A673 (cell line): ENCODE data around the gene ICAM5. TPM values are rescaled to one million over a fixed set of nuclear protein-coding genes. Genes with fewer than 3 reads are reported as not detected.

ENCODE experiments used
- BruUV-seq: library from RNA; stranded (reverse); fragments of 400-500 nt; replicated peaks from 2 replicates; lab custom pipeline; 2021; lab: Mats Ljungman, UMichigan
- CTCF ChIA-PET: fragments of 300-600 bp; sonication (Branson Sonifier 250); formaldehyde crosslinking; loops from one replicate; lab custom pipeline; 2022; ENCODE audit warnings: antibody characterized with exemption; lab: Charles Lee
- POLR2A ChIA-PET: fragments of 300-600 bp; sonication (Branson Sonifier 250); formaldehyde crosslinking; loops from one replicate; lab custom pipeline; 2022; ENCODE audit warnings: antibody characterized with exemption; ENCODE audit not compliant: low non-redundant PET; lab: Charles Lee
- DNase-seq: peaks from one replicate; pipeline ENCODE4 v3.0.0-alpha.2; 2015; ENCODE audit warnings: low spot score
- H3K27ac ChIP-seq: fragments of 200-600 bp; sonication (generic); 2 replicates; pipeline ENCODE4 v1.5.1; 2016; ENCODE audit warnings: mixed run types, low read depth, mild to moderate bottlenecking, mixed read lengths, antibody characterized with exemption, low read length; ENCODE audit not compliant: poor library complexity, severe bottlenecking
- H3K27me3 ChIP-seq: fragments of 200-600 bp; sonication (generic); replicated peaks from 2 replicates; pipeline ENCODE4 v1.6.1; 2017; ENCODE audit warnings: mixed run types, low read depth, mild to moderate bottlenecking, mixed read lengths, antibody characterized with exemption, low read length; ENCODE audit not compliant: insufficient read depth, poor library complexity
- H3K36me3 ChIP-seq: fragments of 200-600 bp; sonication (generic); 2 replicates; pipeline ENCODE4 v1.6.1; 2016; ENCODE audit warnings: mixed run types, mild to moderate bottlenecking, mixed read lengths, antibody characterized with exemption, low read length; ENCODE audit not compliant: insufficient read depth, poor library complexity, severe bottlenecking
- H3K4me1 ChIP-seq: fragments of 200-600 bp; sonication (generic); 2 replicates; pipeline ENCODE4 v1.6.1; 2017; ENCODE audit warnings: mixed run types, mild to moderate bottlenecking, mixed read lengths, antibody characterized with exemption, low read length; ENCODE audit not compliant: insufficient read depth, poor library complexity, severe bottlenecking
- H3K4me3 ChIP-seq: fragments of 200-600 bp; sonication (generic); 2 replicates; pipeline ENCODE4 v1.5.1; 2016; ENCODE audit warnings: low read depth, mixed run types, mild to moderate bottlenecking, mixed read lengths, low read length; ENCODE audit not compliant: poor library complexity, severe bottlenecking
- H3K9me3 ChIP-seq: fragments of 200-600 bp; sonication (generic); 2 replicates; pipeline ENCODE4 v1.6.1; 2016; ENCODE audit warnings: mixed run types, low read depth, mild to moderate bottlenecking, mixed read lengths, antibody characterized with exemption, low read length; ENCODE audit not compliant: poor library complexity, severe bottlenecking
- EZH2 ChIP-seq: fragments of 200-600 bp; sonication (generic); IDR thresholded peaks from 2 replicates; pipeline ENCODE4 v1.6.1; 2017; ENCODE audit warnings: borderline replicate concordance, low read depth, mild to moderate bottlenecking, mixed read lengths, antibody characterized with exemption, low read length; ENCODE audit not compliant: poor library complexity, severe bottlenecking
- intact Hi-C: fragments of 100-400 bp; cut with micrococcal nuclease; formaldehyde crosslinking; loops from one replicate; pipeline ENCODE4 v1.10.0; 2022; ENCODE audit not compliant: unreplicated experiment
- total RNA-seq: library from RNA; stranded (reverse); gene quantifications from 2 replicates; pipeline ENCODE4 v1.2.3, GENCODE V29; 2021
- TF ChIP-seq, protein P1 (sequence below): fragments of 300-800, 200-600 bp; sonication (generic); conservative IDR thresholded peaks from 2 replicates; pipeline ENCODE4 v1.5.1; 2017; ENCODE audit warnings: low read depth, mild to moderate bottlenecking, antibody characterized with exemption, low read length, moderate library complexity, mixed read lengths

The ICAM5 gene
- total RNA-seq, 1 experiment from 2014 or later: 4.6 TPM

DNA sequence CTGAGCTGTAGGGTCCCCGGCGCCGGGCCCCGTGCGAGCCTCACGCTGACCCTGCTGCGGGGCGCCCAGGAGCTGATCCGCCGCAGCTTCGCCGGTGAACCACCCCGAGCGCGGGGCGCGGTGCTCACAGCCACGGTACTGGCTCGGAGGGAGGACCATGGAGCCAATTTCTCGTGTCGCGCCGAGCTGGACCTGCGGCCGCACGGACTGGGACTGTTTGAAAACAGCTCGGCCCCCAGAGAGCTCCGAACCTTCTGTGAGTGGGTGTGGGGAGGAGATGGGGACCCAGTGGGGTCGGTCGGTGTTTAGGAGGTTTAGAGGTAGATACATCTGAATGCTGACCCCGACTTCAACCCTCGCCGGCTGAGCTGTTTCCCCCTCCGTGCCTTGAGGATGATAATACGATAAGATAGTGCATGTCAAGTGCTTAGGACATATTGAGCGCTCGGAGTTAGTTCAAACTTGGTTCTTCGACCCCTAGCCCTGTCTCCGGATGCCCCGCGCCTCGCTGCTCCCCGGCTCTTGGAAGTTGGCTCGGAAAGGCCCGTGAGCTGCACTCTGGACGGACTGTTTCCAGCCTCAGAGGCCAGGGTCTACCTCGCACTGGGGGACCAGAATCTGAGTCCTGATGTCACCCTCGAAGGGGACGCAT lies 1.9 kb downstream of the ICAM5 start:
- TF ChIP-seq EZH2: no peak
- TF ChIP-seq, protein P1, sequence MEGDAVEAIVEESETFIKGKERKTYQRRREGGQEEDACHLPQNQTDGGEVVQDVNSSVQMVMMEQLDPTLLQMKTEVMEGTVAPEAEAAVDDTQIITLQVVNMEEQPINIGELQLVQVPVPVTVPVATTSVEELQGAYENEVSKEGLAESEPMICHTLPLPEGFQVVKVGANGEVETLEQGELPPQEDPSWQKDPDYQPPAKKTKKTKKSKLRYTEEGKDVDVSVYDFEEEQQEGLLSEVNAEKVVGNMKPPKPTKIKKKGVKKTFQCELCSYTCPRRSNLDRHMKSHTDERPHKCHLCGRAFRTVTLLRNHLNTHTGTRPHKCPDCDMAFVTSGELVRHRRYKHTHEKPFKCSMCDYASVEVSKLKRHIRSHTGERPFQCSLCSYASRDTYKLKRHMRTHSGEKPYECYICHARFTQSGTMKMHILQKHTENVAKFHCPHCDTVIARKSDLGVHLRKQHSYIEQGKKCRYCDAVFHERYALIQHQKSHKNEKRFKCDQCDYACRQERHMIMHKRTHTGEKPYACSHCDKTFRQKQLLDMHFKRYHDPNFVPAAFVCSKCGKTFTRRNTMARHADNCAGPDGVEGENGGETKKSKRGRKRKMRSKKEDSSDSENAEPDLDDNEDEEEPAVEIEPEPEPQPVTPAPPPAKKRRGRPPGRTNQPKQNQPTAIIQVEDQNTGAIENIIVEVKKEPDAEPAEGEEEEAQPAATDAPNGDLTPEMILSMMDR: no peak
- Histone ChIP-seq H3K4me3 (peak overlapping the region; percentile 47), H3K36me3 (no peaks in the 10 kb centered on the region), H3K9me3 (no peaks in the 10 kb centered on the region), H3K27ac (no peak overlapping the region), H3K27me3 (peaks cover 38% of the 10 kb centered on the region), H3K4me1 (peaks cover 55% of the 10 kb centered on the region)
- ChIA-PET POLR2A (interaction anchor here (0.6 kb wide), 1 partner anchor 85 kb away, joined by 4 read pairs; no protein-coding TSS in a partner anchor), CTCF (interaction anchor here (3.1 kb wide), 1 partner anchor 22 kb away, joined by 15 read pairs; no protein-coding TSS in a partner anchor)
- no TSS peak for BruUV-seq
- intact Hi-C loops: no loop called here
- DNase-seq: no peak

DNA sequence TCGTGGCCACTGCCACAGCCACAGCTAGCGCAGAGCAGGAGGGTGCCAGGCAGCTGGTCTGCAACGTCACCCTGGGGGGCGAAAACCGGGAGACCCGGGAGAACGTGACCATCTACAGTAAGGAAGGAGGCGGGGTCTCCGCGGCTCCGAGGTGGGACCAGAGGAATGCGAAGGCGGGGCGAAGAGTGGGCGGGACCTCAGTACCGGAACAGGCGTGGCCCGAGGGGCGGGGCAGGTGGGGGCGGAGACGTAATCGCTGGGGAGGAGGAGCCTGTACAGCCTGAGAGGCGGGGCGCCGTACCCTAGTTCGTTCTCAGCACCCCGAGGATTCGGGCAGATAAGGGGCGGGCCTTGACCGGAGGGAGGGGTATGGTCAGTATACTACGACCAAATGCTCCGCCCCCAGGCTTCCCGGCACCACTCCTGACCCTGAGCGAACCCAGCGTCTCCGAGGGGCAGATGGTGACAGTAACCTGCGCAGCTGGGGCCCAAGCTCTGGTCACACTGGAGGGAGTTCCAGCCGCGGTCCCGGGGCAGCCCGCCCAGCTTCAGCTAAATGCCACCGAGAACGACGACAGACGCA lies 2.5 kb downstream of the ICAM5 start:
- no peaks in the 10 kb centered on the region for H3K36me3 ChIP-seq
- H3K27ac ChIP-seq: no peak overlapping the region
- peaks cover 49% of the 10 kb centered on the region for H3K4me1 ChIP-seq
- H3K27me3 ChIP-seq: peaks cover 38% of the 10 kb centered on the region
- TF ChIP-seq EZH2: no peak
- TF ChIP-seq, protein P1: no peak
- peak; percentile 88 for DNase-seq
- intact Hi-C loops: no loop called here
- no TSS peak for BruUV-seq
- no peaks in the 10 kb centered on the region for H3K9me3 ChIP-seq
- CTCF ChIA-PET: no interaction called here
- POLR2A ChIA-PET: no interaction called here
- peak overlapping the region; percentile 47 for H3K4me3 ChIP-seq

DNA sequence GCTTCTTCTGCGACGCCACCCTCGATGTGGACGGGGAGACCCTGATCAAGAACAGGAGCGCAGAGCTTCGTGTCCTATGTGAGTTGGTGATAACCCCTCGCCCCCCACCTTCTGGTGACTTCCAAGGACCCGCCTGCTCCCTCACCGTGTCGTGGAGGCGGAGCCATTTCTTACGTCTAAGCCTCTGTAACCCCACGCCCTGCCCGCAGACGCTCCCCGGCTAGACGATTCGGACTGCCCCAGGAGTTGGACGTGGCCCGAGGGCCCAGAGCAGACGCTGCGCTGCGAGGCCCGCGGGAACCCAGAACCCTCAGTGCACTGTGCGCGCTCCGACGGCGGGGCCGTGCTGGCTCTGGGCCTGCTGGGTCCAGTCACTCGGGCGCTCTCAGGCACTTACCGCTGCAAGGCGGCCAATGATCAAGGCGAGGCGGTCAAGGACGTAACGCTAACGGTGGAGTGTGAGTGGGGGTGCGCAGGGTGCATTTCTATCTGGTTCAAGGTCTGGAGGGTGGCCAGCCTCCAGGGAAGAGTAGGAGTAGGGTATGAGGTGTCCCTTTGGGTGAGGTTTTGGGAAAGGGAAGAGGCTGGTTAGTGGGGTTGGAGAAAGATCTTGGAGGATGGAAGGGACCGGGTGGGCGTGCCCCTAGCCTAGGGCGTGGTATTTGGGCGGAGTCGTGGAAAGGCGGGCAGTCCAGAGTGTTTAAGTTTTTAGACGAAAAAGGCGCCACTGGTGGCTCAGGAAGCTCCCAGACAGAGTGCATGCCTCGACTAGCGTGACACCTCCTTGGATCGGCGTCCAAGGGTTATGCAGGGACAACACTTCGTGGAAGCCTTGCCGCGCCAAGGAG lies 3.3 kb downstream of the ICAM5 start:
- Histone ChIP-seq H3K9me3 (no peaks in the 10 kb centered on the region), H3K4me3 (peak overlapping the region; percentile 47), H3K27me3 (peaks cover 38% of the 10 kb centered on the region), H3K4me1 (peaks cover 45% of the 10 kb centered on the region), H3K27ac (no peak overlapping the region), H3K36me3 (no peaks in the 10 kb centered on the region)
- intact Hi-C loops: no loop called here
- BruUV-seq: no TSS peak
- POLR2A ChIA-PET: no interaction called here
- CTCF ChIA-PET: no interaction called here
- DNase-seq: peak; percentile 63
- TF ChIP-seq EZH2: no peak
- TF ChIP-seq, protein P1: no peak
